NCI-H1417 (cell line): Measurements from ENCODE around the gene ZC3H6.

ENCODE experiments used
- DNase-seq, 3 experiments: peaks; one replicate each; lab custom pipeline; 2025; lab: John Stamatoyannopoulos, UW

Gene ZC3H6

GRCh38 chr2:112275311-112275886 lies at the start of gene ZC3H6:
TSS of gene ZC3H6 (plus strand) at chr2:112275597. CDS start at chr2:112275995, 398 bp downstream.
- DNase-seq = peak; percentile 95 to 98 (median 98)

- DNase-seq = peak in 2 of 3 experiments; percentile 11 to 57
These were observed 46.0 kb upstream of the ZC3H6 start for GRCh38 chr2:112229348-112229747.

GRCh38 chr2:112230371-112230770 lies 45.0 kb upstream of the ZC3H6 start:
- no peak for DNase-seq

- DNase-seq = no peak
These were observed 35.5 kb upstream of the ZC3H6 start for GRCh38 chr2:112239862-112240261.

GRCh38 chr2:112242384-112242783 lies 33.0 kb upstream of the ZC3H6 start:
- DNase-seq = peak in 2 of 3 experiments; percentile 33 to 49

- no peak for DNase-seq
These were observed 32.2 kb upstream of the ZC3H6 start for GRCh38 chr2:112243233-112243632.

GRCh38 chr2:112244854-112245253 lies 30.5 kb upstream of the ZC3H6 start:
- DNase-seq = no peak

- no peak for DNase-seq
These were observed 24.1 kb upstream of the ZC3H6 start for GRCh38 chr2:112251271-112251670.

GRCh38 chr2:112253261-112253815 lies 22.1 kb upstream of the ZC3H6 start:
- no peak for DNase-seq

GRCh38 chr2:112254466-112255240 lies 20.7 kb upstream of the ZC3H6 start, which contains the start of gene ZC3H8:
TSS of gene ZC3H8 (minus strand) at chr2:112255042. CDS start at chr2:112254981, 61 bp downstream.
- DNase-seq = peak; percentile 86 to 95 (median 90)

- DNase-seq = no peak
These were observed 19.5 kb upstream of the ZC3H6 start for GRCh38 chr2:112255875-112256274.

- no peak for DNase-seq
These were observed 18.7 kb upstream of the ZC3H6 start for GRCh38 chr2:112256654-112257053.

- DNase-seq = no peak
These were observed 17.8 kb upstream of the ZC3H6 start for GRCh38 chr2:112257575-112257974.

GRCh38 chr2:112259509-112260294 lies 15.7 kb upstream of the ZC3H6 start:
- DNase-seq = peak; percentile 2 to 70 (median 29)

GRCh38 chr2:112260295-112260625 lies 15.1 kb upstream of the ZC3H6 start:
- no peak for DNase-seq

- no peak for DNase-seq
These were observed 12.5 kb upstream of the ZC3H6 start for GRCh38 chr2:112262876-112263275.

- no peak for DNase-seq
These were observed 6.8 kb upstream of the ZC3H6 start for GRCh38 chr2:112268547-112268946.

GRCh38 chr2:112272669-112273068 lies 2.7 kb upstream of the ZC3H6 start:
- DNase-seq = no peak

GRCh38 chr2:112273349-112273748 lies 2.0 kb upstream of the ZC3H6 start:
- DNase-seq = no peak

GRCh38 chr2:112275887-112276773 lies 733 bp downstream of the ZC3H6 start:
- DNase-seq = peak; percentile 67 to 91 (median 83)

GRCh38 chr2:112276954-112277353 lies 1.6 kb downstream of the ZC3H6 start:
- no peak for DNase-seq
